HFF-Myc (cell line): Measurements from ENCODE around the gene RCC1.
"Not testable (repeated sequence)": the region's sequence is repeated elsewhere in the genome, so short reads cannot be mapped to it uniquely, and the experiment has no call there.

ENCODE experiments used
- DNase-seq: peaks from one replicate; pipeline ENCODE4 v3.0.0-alpha.2; 2011; ENCODE audit warnings: low read depth; ENCODE audit errors: extremely low read depth
- H3K4me3 ChIP-seq: replicated peaks from 2 replicates; pipeline ENCODE4 v1.5.1; 2011; ENCODE audit warnings: low read depth, mild to moderate bottlenecking, control low read depth, low read length
- TF ChIP-seq, protein P1 (sequence below): IDR thresholded peaks from 2 replicates; pipeline ENCODE4 v1.5.1; 2012; ENCODE audit warnings: mild to moderate bottlenecking, low read depth, low read length, control low read depth; ENCODE audit errors: missing control alignments

The RCC1 gene, protein sequence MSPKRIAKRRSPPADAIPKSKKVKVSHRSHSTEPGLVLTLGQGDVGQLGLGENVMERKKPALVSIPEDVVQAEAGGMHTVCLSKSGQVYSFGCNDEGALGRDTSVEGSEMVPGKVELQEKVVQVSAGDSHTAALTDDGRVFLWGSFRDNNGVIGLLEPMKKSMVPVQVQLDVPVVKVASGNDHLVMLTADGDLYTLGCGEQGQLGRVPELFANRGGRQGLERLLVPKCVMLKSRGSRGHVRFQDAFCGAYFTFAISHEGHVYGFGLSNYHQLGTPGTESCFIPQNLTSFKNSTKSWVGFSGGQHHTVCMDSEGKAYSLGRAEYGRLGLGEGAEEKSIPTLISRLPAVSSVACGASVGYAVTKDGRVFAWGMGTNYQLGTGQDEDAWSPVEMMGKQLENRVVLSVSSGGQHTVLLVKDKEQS

DNA sequence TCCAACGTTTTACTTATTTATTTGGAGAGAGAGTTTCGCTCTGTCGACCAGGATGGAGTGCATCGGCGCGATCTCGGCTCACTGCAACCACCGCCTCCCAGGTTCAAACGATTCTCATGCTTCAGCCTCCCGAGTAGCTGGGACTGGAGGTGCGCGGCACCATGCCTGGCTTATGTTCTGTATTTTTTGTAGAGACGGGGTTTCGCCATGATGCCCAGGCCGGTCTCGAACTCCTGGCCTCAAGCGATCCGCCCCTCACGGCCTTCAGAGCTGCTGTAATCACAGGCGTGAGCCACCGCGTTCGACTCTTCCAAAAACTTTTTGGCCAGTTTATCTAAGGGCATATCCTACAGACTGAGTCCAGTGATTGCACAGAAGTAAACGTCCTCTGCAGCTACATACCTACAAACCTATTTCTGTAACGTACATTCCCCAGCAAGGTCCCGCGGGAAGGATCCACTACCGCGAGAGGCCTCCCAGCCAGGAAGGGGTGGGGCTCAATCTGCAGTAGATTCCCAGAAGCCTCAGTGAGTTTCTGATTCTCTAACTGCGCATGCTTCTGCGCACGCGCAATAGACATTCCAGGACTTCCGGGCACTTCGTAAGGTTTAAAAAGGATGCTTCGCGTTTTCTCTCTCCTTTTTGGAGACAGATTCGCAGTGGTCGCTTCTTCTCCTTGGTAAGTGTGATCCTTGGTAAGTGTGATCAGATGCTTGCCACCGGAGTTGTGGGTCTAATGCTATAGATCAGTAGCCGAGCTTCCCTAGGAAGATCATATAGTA lies at the start of gene RCC1:
TSS of gene RCC1 (plus strand) at position 638 of the 782 bp plus-strand sequence. CDS start 23,824 bp downstream, outside the sequence.
- TF ChIP-seq, protein P1, sequence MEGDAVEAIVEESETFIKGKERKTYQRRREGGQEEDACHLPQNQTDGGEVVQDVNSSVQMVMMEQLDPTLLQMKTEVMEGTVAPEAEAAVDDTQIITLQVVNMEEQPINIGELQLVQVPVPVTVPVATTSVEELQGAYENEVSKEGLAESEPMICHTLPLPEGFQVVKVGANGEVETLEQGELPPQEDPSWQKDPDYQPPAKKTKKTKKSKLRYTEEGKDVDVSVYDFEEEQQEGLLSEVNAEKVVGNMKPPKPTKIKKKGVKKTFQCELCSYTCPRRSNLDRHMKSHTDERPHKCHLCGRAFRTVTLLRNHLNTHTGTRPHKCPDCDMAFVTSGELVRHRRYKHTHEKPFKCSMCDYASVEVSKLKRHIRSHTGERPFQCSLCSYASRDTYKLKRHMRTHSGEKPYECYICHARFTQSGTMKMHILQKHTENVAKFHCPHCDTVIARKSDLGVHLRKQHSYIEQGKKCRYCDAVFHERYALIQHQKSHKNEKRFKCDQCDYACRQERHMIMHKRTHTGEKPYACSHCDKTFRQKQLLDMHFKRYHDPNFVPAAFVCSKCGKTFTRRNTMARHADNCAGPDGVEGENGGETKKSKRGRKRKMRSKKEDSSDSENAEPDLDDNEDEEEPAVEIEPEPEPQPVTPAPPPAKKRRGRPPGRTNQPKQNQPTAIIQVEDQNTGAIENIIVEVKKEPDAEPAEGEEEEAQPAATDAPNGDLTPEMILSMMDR, result no peak
- peak; percentile 99 for DNase-seq
- H3K4me3 ChIP-seq, result peak within 1 kb of the TSS; percentile 70

DNA sequence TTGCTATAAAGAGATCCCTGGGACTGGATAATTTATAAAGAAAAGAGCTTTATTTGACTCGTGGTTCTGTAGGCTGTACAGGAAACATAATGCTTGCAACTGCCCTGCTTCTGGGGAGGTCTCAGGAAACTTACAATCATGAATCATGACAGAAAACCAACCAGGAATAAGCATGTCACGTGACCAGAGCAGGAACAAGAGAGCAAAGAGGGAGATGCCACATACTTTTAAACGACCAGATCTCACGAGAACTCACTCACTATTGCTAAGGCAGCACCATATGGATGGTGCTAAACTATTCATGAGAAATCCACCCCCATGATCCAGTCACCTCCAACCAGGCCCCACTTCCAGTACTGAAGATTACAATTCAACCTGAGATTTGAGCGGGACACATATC lies 49.8 kb upstream of the RCC1 start:
- DNase-seq, result peak; percentile 55
- H3K4me3 ChIP-seq, result no peak overlapping the region
- TF ChIP-seq, protein P1, result no peak

DNA sequence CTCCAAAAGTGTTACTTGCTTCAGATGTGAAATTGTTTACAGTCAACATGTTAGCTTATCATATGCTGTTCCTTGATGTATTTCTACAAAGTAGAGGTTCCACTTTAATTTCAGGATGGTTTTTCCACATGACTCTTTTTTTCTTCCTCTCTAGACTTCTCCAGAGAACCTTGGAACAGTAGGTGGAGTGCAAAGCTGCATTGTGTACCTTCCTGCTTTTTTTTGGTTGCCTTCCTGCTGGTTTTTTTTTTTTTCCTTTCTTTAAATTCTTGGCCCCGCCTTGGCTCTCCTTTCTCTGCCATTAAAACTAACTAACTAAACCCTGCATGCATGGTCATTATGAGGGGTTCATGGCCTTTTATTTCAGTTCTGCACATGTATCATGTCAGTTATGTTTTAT lies 48.2 kb upstream of the RCC1 start:
- TF ChIP-seq, protein P1, result no peak
- DNase-seq, result no peak
- H3K4me3 ChIP-seq, result no peak overlapping the region

DNA sequence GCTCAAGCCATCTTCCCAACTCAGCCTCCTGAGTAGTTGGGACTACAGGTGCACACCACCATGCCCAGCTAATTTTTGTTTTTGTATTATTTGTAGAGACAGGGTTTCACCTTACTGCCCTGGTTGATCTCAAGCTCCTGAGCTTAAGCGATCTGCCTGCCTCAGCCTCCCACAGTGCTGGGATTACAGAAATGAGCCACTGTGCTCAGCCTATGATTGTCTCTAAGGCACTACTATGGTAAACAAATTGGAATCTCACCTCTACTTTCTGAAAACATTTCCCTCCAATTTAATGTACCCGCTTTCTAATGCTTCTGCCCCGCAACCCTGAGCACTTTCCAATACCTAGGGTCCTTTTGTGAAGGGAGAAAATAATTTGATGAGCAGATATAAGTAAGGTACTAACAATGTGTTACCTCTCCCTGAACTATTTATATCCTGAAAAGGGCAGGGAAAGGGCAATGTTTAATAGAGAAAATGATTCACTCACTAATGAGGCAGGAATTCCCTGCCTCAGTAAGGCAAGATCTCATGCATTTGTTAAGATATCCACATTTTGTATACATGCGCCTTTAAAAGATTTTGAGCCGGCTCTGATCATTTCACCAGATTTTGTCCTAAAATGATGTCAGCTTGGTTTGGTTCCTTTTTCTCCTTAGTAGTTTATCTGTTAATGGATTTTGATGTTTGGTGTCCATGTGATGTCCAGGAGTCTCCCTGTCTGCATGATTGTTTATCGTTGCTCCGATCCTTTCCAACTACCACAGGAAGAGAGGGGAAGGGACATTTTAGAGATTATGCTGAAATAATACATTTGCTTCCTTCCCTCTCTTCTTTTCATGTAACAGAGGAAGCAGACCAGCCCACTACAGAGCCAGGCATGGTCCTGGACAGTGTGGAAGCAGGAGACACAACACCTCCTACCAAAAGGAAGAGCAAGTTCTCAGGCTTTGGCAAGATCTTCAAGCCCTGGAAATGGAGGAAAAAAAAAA lies 47.3 kb upstream of the RCC1 start:
- H3K4me3 ChIP-seq, result no peak overlapping the region
- no peak for DNase-seq
- TF ChIP-seq, protein P1, result no peak

DNA sequence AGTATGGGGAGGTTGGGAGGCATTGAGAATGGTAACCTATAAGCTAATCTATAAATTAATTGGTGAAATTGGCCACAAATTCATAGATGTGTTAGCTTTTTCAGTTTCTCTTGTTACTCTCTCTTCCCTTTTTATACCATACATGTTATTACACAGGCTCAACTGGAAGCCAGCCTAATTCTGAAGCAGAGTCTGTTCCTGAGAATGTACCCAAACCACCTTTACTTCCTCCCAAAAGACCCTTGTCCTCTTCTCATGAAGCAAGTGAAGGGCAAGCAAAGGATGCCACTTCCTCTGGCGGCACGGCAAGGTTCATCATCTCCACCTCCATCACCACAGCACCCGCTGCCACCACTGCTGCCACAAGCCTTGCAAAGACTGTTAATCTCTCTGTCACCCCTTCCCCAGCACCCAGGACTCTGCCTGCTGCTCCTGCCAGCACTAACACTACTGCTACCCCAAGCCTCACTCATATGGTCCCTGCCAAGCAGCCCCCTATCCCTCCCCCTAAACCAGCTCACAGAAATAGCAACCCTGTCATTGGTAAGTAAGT lies 39.5 kb upstream of the RCC1 start:
- DNase-seq, result no peak
- H3K4me3 ChIP-seq, result no peak overlapping the region
- TF ChIP-seq, protein P1, result no peak

DNA sequence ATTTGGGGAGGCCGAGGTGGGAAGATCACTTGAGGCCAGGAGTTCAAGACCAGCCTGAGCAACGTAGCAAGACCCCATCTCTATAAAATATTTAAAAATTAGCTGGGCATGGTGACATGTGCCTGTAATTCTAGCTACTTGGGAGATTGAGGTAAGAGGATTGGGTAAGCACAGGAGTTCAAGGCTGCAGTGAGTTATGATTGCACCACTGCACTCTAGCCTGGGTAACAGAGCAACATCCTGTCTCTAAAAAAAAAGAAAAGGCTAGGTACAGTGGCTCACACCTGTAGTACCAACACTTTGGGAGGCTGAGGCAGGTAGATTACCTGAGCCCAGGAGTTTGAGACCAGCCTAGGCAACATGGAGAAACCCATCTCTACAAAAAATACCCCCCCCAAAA lies 35.7 kb upstream of the RCC1 start:
- TF ChIP-seq, protein P1, result no peak
- no peak overlapping the region for H3K4me3 ChIP-seq
- DNase-seq, result no peak

DNA sequence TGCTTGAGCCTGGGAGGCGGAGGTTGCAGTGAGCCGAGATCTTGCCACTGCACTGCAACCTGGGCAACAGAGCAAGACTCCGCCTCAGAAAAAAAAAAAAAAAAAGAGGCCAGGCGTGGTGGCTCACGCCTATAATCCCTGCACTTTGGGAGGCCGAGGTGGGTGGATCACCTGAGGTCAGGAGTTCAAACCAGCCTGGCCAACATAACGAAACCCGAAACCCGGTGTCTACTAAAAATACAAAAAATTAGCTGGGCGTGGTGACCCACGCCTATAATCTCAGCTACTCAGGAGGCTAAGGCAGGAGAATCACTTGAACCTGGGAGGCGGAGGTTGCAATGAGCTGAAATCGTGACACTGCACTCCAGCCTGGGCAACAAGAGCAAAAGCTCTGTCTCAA lies 26.3 kb upstream of the RCC1 start:
- DNase-seq, H3K4me3 ChIP-seq: not testable (repeated sequence)
